HG03571 (cell line): Measurements from ENCODE around the gene CCDC85A.

Source experiments
- ATAC-seq: cut with Tn5 transposase; IDR thresholded peaks from one replicate; pipeline ENCODE4 v1.9.1; 2021; ENCODE audit not compliant: unreplicated experiment

CCDC85A gene

GRCh38 chr2:56348392-56349210 lies 164.8 kb downstream of the CCDC85A start:
- ATAC-seq = no peak

- no peak for ATAC-seq
Measured at GRCh38 chr2:56357655-56358295, 174.0 kb downstream of the CCDC85A start.

- ATAC-seq = no peak
Measured at GRCh38 chr2:56361844-56362243, 178.1 kb downstream of the CCDC85A start.

GRCh38 chr2:56364902-56365301 lies 181.1 kb downstream of the CCDC85A start:
- ATAC-seq = no peak

- no peak for ATAC-seq
Measured at GRCh38 chr2:56369316-56369715, 185.5 kb downstream of the CCDC85A start.

- ATAC-seq = no peak
Measured at GRCh38 chr2:56372071-56372656, 188.4 kb downstream of the CCDC85A start.

- no peak for ATAC-seq
Measured at GRCh38 chr2:56375251-56375650, 191.5 kb downstream of the CCDC85A start.

GRCh38 chr2:56376699-56377665 lies 193.2 kb downstream of the CCDC85A start:
- ATAC-seq = no peak

GRCh38 chr2:56379066-56379465 lies 195.3 kb downstream of the CCDC85A start:
- no peak for ATAC-seq

- no peak for ATAC-seq
Measured at GRCh38 chr2:56380861-56381260, 197.1 kb downstream of the CCDC85A start.

- ATAC-seq = no peak
Measured at GRCh38 chr2:56382466-56382865, 198.7 kb downstream of the CCDC85A start.

GRCh38 chr2:56386657-56387056 lies 202.9 kb downstream of the CCDC85A start:
- no peak for ATAC-seq

- ATAC-seq = no peak
Measured at GRCh38 chr2:56390644-56391043, 206.9 kb downstream of the CCDC85A start.

GRCh38 chr2:56410140-56410539 lies 226.3 kb downstream of the CCDC85A start:
- ATAC-seq = no peak

- ATAC-seq = no peak
Measured at GRCh38 chr2:56416500-56417176, 232.8 kb downstream of the CCDC85A start.
